Stimulated activated CD4-positive, alpha-beta T cell treated with anti-CD3 and anti-CD28 coated beads, TNF-alpha, amount 100 ng/mL, for 48 hours (primary cell): ENCODE data around the gene GLIPR1.
A peak's percentile ranks its signal among the peaks of the same experiment; 100 is the strongest.
"Not testable (repeated sequence)": the region's sequence is repeated elsewhere in the genome, so short reads cannot be mapped to it uniquely, and the experiment has no call there.

Experiments used
- DNase-seq, 3 donors: peaks; one replicate each; pipeline ENCODE4 v3.0.0-alpha.2; 2020; ENCODE audit warnings: low read depth in 3 of 3

Gene GLIPR1

DNA sequence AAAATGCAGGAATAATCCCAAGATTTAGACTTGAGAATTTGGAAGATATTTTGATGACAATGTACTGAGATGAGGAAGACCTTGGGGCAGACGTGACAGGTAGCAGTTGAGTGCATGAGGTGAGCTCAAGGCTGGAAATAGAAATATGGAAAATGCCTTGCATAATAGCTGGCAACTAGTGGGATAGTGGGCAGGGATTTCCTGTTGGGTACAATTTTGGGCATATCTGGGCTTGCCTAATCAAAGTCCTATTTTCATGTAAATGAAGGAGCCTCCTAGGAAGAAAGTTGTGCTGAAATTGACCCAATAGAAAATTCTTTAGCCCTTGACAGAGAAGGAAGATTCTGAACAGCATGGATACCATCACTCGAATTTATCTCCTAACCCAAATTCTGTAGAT lies 6.4 kb upstream of the GLIPR1 start:
- no peak for DNase-seq

DNA sequence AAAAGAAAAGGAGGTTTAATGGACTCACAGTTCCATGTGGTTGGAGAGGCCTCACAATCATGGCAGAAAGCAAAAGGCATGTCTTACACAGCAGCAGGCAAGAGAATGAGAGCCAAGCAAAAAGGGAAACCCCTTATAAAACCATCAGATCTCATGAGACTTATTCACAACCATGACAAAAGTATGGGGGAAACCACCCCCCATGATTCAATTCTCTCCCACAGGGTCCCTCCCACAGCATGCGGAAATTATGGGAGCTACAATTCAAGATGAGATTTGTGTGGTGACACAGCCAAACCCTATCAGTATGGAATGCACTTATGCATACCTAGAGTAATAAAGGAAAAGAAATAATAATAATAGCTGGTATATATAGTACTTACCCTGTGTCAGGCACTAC lies 4.5 kb upstream of the GLIPR1 start:
- peak in 1 of 3 donors; percentile 28 for DNase-seq

DNA sequence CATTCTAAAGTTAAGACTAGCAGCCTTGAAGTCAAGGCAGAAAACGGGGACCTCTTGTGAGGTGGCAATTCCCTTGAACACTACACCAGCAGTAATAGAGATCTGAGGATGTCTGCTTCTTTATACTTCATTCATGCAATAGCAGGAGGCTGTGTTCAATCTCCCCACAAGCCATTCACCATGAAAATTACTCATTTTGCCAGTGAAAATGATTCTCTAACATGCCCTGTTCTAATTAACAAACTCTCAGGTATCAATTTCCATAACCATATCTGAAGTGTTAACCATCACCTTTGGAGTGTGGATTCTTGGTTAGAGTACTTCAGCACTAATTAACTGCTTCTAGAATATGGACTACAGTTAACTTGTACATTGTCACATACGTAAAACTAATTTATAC lies 3.4 kb upstream of the GLIPR1 start:
- no peak for DNase-seq

DNA sequence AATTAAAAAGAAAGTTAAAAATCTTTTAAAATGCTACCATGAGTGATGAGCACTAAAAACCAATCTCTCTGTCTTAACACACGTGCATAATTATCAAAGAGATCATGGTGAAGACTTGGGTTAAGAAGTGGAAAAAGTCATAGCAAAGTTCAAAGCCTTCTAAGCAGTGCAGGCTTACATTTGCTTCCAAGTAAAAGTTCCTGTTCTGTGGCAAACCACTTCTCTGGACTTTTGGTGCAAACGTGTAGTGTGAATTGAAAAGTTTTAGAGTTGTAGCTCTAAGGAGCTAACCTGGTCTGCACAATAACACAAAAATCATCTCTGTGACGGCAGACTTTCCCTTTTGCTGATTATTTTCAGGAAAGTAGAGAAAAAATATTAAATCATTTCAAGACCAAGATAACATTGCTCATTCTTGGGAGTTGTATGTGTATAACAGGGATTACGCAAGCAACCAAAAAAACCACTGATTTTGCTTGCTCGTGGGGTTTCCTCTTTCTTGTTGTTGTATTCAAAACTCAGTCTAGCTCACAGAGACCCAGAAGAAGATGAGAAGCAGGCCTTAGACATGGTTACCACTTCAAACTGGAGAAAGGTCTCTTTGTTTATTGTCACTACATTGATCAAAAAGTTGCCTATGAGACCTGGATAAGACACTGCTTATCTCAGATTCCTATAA lies 2.3 kb upstream of the GLIPR1 start:
- DNase-seq, result peak in 2 of 3 donors; percentile 16 to 23

DNA sequence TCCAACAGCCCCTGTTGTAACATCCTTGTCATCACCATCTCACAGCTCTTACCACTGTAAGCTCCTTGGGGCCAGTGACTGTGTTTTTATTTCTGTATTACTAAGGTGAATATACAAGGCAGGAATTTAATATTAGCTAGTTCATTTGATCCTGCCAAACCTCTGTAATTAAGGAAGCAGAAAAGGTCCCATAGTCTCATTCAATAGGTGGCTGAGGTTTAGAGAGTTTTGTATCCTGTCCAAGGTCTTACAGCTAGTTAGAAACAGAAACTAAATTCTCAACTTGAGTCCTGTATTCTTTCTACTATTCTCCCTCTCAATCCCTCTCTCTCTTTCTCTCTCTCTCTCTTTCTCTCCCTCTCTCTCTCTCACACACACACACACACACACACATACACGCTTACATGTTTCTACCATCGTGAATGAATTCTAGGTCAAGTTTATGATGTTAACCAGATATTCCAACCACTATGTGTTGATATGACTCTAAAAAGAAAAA lies 543 bp upstream of the GLIPR1 start:
- no peak for DNase-seq

DNA sequence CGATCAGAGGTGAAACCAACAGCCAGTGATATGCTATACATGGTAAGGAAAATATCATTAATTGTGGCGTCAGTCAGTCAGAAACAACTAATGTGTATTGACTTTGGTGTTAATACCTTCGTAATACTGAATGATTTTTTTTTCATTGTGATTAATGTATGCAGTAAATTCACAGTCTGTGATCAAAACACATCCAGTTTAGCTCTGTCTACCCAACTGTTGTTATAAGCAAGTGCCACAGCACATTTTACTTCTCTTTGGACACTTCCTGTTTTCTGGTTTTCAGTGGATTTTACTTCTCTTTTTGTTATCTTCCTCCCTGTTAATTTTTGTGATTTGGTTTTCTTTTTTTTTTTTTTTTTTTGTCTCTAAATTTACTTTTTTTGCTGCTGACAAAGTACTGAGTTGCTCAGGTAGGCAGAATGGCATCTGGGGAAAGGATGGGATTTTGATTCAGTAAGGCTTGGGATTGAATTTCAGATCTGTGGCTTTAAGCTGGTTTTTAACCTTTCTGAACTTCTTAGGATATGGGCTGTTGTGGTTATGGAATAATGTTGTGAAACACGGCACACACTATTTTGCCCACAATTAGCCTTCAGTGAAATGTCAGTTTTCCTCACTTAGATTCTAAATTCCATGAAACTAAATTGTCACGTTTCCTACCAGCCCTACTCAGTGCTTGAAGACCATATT lies 604 bp downstream of the GLIPR1 start:
- DNase-seq, result no peak

DNA sequence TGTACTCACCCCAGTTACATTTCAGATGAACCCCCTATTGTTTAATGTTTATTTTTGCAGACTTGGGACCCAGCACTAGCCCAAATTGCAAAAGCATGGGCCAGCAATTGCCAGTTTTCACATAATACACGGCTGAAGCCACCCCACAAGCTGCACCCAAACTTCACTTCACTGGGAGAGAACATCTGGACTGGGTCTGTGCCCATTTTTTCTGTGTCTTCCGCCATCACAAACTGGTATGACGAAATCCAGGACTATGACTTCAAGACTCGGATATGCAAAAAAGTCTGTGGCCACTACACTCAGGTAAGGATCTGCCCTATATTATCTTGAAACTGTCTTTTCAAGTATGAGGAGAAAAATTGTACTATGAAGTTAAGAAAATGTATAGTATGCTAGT lies 1.2 kb downstream of the GLIPR1 start:
- no peak for DNase-seq

DNA sequence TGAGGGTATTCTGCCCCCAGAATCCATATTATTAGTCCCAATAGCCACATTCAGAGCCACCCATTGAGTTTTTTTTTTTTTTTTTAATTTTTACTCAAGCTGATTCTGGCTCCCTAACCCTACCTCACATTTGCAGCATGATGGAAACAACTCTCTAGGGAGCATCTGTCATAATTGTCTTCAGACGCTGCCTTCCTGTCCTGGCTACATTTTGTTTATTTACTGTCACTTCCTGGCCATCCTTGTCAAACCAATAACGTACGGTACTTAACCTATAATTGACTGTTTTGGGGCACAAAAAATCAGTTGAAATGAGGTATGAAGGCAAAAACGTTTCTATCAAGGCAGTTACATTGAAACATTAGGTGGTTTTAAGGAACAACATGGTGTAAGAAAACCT lies 2.1 kb downstream of the GLIPR1 start:
- DNase-seq, result no peak

DNA sequence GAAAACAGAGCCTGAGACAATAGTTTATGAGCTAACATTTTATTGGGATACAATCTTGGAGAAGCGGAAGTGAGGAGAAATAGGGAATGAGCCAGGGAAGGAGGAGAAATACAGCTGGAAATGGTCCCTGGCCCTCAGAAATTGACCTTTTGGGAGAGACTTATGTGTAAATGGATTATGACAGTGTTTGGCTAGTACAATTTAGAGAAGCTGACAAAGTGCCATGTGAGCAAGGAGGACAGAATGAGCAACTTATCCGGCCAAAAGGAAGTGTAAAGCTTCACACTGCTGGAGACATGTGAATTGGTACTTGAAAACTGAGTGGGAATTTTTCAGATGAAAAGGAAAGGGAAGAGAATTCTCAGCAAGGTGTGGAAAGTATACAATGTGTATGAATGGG lies 2.9 kb downstream of the GLIPR1 start:
- no peak for DNase-seq

DNA sequence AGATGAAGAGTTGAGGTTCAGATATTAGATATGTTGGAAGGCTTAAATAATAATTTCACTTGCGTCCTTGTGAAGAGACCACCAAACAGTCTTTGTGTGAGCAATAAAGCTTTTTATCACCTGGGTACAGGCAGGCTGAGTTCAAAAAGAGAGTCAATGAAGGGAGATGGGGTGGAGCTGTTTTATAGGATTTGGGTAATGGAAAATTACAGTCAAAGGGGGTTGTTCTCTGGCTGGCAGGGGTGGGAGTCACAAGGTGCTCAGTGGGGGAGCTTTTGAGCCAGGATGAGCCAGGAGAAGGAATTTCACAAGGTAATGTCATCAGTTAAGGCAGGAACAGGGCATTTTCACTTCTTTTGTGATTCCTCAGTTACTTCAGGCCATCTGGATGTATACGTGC lies 3.9 kb downstream of the GLIPR1 start:
- DNase-seq, result not testable (repeated sequence)

DNA sequence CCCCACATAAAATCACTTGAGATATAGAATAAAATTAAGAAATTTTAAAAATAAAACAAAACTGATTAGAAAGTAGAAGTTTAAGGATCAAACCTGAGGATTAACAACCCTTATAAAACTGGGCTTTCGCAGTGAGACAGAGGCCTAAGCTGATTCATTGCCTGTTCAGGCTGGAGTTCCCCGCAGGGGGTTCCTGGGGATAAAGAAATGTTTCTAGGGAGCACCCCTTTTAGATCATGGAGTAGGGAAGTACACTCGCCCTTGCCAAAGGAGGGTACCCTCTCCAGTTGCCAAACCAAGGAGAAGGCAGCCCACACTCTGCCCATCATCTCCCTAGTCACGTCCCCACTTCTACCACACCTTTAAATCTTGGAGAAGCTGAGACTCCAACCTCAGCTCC lies 6.8 kb downstream of the GLIPR1 start:
- no peak for DNase-seq

DNA sequence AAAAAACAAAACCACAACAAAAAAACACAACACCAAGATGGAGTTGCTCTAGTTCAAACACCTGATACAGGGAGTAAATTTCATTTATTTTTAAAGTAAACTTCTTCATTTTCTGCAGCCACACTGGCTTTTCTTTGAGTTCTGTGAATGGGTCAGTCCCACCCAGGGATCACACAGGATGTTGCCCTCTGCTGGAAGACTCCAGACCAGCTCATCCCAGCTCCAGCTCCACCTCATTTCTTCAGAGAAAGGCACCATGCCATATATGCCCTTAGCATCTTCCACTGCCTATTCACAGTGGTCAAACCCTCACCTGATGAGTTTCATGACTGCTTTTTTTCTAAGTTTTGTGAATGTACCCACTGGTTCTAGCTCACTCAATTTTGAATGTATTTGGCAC lies 8.0 kb downstream of the GLIPR1 start:
- DNase-seq, result no peak

DNA sequence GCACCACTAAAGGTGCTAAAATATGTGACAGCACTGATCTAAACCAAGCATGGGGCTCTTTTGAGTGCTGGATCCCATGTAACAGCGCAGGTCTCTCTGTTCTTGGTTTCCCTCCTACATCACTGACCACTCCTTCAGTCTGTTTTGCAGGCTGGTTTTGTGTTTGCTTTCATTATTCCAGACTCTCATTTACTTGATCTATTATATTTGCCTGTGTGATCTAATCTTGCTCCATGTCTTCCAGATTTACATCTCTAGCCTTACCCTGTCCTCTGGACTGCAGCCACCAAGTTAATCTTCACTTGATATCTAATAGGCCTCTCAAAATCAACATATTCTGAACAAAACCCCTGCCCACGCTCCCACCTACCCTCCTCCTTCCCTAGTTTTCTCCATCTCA lies 8.6 kb downstream of the GLIPR1 start:
- no peak for DNase-seq

DNA sequence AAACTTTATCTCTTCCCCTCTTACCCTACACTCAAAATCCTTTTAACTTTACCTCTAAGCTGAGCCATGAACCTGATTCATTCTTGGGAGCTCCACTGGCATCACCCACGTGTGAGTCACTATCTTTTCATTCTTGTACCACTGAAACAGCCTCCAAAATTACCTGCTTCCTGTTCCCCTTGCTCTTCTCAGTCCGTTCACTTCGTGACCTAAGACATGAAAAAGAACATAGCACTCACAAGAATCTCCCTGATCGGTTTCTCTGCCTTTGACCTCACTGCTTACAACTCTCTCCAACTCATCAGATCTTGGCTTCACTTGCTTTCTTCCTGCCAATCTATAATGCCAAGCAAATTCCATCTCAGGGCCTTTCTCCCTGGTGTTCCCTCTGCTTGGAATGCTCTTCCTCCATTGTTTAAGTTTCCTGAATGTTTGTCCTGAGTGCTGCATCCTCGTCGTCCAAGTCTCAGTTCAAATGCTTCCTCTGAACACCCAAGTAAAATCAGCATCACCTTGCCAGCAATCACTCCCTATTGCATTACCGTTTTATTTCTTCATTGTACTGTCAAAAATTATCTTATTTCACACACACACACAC lies 9.2 kb downstream of the GLIPR1 start:
- DNase-seq, result peak in 1 of 3 donors; percentile 13

DNA sequence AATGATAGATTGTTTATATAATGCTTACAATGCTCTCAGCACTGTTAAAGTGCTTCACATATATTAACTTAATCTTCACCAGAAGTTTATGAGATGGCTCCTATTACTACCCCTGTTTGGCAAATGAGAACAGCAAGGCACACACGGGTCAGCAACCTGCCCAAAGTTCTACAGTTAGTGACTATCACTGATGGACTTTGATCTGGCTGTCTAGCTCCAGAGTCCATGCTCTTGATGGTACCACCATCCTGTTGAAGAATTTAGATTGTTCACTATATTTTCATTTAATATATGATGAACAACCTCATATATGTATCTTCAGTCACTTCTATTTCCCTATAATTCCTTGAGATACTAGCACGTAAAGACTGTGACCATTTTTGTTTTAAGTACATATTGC lies 10.6 kb downstream of the GLIPR1 start:
- no peak for DNase-seq

DNA sequence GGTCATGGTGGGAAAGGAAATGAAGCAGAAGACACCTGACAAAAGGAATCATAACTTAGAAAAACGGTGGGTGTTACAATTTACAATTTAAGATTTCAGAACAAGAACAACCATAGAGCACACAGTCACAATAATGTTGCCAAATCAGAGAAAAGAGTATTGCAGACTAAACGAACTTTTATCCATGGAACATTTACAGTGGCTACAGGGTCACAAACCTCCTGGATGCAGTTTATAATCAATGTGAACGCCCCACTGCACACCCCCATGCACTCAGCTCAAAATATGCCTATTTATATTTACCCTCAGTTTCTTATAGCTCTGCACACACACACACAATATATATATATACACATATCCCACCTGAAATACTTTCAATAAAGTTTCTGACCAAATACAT lies 22.9 kb downstream of the GLIPR1 start:
- no peak for DNase-seq

DNA sequence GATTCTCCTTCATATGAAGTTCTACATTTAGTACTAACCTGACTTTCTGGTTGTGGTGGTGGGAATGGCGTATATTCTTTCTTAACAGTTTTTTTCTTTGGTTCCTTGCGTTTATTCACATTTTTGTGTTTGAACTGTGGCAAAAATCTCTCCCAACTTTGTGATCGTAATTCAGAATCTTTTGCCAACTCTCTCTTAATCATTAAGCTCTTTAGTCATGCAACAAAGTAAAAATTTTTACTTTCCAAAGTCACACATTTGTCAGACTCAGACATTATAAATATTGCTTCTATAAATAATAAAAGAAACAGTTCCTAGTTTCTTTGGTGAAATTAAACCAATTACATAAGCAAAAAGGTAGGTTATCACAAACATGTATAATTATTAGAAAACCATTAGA lies 23.3 kb downstream of the GLIPR1 start:
- DNase-seq, result no peak

DNA sequence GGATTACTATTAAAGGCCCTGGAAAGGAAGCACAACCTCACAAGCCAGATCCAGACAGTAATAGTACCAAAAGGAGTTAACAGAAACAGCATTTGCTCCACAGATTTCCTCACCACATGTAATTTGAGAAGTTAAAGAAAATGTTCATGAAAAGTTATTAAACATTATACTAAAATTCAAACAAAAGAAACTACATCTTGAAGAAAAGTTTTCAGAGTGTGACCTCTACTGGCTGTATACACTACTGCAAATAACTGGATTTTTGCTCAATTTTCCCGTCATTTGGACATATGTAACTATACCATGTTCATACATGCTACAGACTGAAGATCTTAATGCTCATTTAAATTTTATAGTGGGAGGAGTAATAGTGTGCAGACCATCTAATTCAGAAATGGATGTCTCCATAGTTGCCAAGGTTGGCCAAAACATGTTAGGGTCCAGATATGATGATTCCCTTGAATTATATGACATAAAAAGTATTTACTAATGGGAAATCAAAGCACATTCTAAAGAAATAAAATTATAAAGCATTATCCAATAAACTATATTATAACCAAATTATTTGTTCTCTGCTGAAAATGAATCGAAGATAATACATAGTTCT lies 25.3 kb downstream of the GLIPR1 start:
- no peak for DNase-seq

DNA sequence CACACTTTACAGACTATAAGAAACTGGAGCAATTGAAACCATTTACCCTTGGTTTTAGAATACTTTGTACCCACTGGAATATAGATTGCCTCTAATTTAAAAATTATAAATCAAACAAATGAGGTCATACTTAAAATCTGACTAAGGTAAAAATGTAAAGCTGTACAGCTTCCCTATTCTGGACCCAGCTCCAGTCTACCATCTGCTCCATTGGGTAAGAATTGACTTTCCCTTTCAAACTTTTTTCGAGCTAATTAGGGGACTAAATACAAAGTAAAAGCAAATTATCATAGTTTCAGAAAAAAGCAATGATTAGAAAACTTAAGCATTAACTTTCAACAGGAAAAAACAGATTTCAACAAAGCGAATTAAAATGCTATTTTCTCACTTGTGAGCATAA lies 26.5 kb downstream of the GLIPR1 start:
- no peak for DNase-seq

DNA sequence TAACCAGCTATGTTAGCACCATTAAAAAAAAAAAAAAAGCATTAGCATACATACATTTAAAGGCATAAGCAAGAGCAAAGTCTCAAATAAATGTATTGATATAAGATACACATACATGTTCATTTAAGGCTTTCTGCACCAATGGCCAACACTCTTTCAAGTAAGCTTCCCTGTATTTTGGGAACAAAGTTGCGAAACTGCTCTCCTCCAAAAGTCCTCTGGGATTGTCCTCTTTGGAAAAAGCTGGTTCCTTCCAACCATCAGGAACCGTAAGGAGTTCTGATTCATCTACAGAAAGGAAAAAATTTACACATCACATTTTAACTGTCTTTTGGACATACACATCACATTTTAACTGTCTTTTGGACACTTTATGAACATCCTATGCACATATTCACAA lies 27.6 kb downstream of the GLIPR1 start:
- DNase-seq, result no peak

DNA sequence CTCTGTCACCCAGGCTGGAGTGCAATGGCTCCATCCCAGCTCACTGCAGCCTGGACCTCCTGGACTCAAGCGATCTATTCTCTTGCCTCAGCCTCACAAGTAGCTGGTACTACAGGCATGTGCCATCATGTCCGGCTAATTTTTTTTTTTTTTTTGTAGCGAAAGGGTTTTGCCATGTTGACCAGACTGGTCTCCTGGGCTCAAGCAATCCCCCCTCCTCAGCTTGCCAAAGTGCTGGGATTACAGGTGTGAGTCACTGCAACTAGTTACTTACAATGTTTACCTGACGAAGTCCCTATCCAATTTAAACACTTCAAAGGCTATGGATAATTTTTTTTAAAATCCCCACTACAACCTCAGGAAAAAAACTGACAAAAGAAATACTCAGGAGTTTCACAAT lies 29.1 kb downstream of the GLIPR1 start:
- DNase-seq, result no peak

DNA sequence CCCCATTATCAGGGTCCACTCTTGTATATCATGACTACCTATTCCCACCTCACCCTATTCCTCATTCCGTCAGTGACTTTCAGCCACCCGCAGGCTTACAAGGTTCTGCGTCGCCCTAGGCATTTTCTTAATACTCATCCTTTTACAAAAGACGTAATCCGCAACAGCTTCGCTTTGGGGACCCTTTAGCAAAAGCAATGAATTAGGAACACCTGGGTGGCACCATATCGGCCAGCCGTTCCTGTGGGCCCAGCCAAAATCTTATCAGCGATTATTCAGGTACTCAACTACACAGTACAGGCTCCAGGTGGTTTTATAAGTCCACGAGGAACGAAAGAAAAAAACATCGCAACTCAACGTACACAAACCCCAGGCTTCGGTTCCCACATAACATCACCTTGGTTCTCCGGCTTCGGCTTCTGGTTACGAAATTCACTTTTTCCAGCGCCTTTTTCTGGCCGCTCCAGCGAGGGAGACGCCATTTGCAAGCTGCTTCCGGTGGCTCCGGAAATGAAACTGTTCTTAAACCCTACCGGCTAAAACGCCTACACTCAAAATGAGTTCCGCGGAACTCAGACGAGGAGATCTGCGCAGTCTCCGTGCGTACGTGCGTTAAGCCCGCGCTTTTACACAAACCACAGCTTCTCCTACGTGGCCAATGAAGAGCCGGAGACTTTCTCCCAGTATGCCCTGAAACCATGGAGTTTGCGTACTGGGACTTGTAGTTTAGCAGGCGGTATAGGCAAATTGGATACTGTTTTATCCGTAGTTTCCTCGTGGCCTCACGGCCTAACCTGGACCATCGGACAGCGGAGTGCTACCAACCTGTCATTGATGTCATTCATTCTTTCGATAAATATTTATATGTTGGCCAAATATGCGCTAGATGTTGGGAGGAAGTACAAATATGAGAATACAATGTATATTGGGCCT lies 30.8 kb downstream of the GLIPR1 start, which contains the start of gene KRR1:
Gene KRR1, minus strand, starts transcription at position 494 of the 933 bp plus-strand sequence. Its CDS starts 12 bp downstream, at position 482.
- DNase-seq, result peak; percentile 74 to 88 (median 75)
